ENCODE data around the gene USP32.
"Not testable (repeated sequence)": the region's sequence is repeated elsewhere in the genome, so short reads cannot be mapped to it uniquely, and the experiment has no call there.

DNA sequence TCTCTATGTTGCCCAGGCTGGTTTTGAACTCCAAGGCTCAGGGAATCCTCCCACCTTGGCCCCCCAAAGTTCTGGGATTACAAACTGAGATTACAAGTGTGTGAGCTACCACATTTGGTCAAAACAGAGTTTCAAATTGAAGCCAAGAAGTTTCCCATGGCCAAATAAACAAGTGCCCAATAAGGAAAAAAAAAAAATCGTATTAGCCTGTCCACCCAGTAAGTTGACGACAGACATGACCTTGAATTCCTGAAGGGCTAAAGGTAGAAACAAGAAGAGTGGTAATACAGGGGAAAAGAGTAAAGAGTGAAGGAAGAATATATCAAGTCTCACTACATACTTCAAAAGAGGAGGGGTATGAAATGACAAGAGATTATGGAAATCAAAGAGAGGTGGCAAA is 176.0 kb downstream of the USP32 start:
- TF ChIP-seq, protein P1, sequence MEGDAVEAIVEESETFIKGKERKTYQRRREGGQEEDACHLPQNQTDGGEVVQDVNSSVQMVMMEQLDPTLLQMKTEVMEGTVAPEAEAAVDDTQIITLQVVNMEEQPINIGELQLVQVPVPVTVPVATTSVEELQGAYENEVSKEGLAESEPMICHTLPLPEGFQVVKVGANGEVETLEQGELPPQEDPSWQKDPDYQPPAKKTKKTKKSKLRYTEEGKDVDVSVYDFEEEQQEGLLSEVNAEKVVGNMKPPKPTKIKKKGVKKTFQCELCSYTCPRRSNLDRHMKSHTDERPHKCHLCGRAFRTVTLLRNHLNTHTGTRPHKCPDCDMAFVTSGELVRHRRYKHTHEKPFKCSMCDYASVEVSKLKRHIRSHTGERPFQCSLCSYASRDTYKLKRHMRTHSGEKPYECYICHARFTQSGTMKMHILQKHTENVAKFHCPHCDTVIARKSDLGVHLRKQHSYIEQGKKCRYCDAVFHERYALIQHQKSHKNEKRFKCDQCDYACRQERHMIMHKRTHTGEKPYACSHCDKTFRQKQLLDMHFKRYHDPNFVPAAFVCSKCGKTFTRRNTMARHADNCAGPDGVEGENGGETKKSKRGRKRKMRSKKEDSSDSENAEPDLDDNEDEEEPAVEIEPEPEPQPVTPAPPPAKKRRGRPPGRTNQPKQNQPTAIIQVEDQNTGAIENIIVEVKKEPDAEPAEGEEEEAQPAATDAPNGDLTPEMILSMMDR (IDR thresholded peaks at IDR 0.05; ENCODE audit: low read depth, low read length): not testable (repeated sequence)
- not testable (repeated sequence) for TF ChIP-seq MAX (IDR thresholded peaks at IDR 0.05; ENCODE audit: low read depth, low read length); POLR2A (IDR thresholded peaks at IDR 0.05; ENCODE audit: extremely low read depth, insufficient read length); MYC (IDR thresholded peaks at IDR 0.05; ENCODE audit: low read depth, low read length)
